ENCODE measurements around the gene SLC9A9.
A peak's percentile ranks its signal among the peaks of the same experiment; 100 is the strongest.

Gene SLC9A9

DNA sequence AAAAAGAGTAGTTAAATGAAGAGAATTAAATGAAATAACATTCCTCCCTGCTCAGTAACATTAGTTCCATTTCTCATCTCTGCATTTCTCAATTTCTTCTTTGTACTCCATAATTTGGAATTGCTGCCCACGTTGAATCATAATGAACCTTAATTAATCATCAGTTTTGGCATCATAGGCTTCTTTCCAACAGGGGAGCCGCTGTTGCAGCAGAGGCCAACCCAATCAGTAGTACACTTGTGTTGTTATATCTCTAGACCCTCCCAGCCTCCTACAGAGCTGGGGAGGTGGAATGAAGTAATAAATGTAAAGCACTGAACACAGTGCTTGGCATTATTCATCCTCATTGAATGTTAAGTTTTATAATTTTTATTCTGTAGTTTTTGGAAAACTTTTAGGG, 488.0 kb downstream of the SLC9A9 start:
- TF ChIP-seq, protein P1, sequence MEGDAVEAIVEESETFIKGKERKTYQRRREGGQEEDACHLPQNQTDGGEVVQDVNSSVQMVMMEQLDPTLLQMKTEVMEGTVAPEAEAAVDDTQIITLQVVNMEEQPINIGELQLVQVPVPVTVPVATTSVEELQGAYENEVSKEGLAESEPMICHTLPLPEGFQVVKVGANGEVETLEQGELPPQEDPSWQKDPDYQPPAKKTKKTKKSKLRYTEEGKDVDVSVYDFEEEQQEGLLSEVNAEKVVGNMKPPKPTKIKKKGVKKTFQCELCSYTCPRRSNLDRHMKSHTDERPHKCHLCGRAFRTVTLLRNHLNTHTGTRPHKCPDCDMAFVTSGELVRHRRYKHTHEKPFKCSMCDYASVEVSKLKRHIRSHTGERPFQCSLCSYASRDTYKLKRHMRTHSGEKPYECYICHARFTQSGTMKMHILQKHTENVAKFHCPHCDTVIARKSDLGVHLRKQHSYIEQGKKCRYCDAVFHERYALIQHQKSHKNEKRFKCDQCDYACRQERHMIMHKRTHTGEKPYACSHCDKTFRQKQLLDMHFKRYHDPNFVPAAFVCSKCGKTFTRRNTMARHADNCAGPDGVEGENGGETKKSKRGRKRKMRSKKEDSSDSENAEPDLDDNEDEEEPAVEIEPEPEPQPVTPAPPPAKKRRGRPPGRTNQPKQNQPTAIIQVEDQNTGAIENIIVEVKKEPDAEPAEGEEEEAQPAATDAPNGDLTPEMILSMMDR (IDR thresholded peaks at IDR 0.05; ENCODE audit: low read depth, low read length) = no peak
- no peak overlapping the region for H3K4me3 ChIP-seq (replicated peaks in 1 of 2; ENCODE audit: low read depth in 2 of 2, low read length in 2 of 2)
- peak; percentile 28 to 31 for DNase-seq (ENCODE audit: low read depth in 2 of 2)

DNA sequence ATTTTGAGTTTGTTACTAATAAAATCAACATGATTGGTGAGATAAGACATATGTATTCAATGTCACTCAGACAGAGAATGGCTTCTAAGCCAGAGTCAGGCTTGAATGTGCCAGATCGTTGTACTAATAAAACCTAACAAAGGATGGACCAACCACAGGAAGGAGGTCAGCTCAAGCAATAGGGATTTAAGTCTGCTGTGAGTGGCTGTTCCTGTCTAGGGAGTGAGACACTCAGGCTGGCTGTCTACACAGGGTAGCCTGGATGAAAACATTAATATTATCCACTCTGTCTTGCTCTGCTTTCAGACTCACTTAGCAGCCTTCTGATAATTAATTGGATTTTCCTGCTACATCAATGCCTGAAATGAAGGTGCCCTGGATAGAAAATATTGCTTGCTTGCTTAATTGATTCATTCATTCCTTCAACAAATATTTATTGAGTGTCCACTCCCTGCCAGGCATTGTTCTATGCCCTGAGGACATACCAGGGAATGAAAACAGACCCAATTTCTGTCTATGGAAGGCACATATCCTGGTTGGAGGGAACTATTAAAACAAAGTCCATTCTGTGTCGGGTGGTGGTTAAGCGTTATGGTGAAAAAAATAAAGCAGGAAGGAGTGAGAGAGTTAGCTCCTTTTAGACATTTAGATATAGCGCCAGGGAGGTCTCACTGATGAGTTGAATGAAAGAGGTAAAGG, 489.3 kb downstream of the SLC9A9 start:
- H3K4me3 ChIP-seq (replicated peaks in 1 of 2; ENCODE audit: low read depth in 2 of 2, low read length in 2 of 2) = no peak overlapping the region
- TF ChIP-seq, protein P1 (IDR thresholded peaks at IDR 0.05; ENCODE audit: low read depth, low read length) = no peak
- DNase-seq (ENCODE audit: low read depth in 2 of 2) = no peak

DNA sequence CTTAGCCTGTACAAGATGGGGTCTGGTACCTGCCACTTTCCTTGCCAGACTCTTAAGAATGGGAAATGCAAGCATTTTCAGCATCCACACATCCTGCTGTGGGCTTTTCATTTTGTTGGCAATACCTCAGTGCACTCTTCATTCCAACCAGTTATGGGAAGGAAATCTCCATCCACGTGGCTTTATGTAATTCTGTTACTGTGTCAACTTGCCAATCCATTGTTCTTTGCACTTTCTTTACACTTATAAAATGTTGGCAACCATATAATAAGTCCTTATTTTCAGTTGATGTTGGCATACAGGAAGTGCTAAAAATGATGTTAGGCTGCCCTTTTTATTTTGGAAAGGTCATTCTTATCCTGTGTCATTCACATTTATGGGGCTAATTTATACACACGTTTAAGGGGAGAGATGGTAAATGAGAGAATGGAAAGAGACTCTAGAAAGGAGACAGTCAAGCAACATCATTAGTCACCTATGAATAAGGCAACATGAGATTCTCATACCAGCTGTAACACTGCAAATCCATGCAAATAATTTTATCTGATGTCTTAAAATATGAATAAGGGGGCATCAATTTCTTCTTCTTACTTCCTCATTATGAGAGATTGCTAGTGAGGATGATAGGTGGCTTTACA, 490.0 kb downstream of the SLC9A9 start:
- TF ChIP-seq, protein P1 (IDR thresholded peaks at IDR 0.05; ENCODE audit: low read depth, low read length) = no peak
- no peak overlapping the region for H3K4me3 ChIP-seq (replicated peaks in 1 of 2; ENCODE audit: low read depth in 2 of 2, low read length in 2 of 2)
- DNase-seq (ENCODE audit: low read depth in 2 of 2) = peak in 1 of 2 donors; percentile 63

DNA sequence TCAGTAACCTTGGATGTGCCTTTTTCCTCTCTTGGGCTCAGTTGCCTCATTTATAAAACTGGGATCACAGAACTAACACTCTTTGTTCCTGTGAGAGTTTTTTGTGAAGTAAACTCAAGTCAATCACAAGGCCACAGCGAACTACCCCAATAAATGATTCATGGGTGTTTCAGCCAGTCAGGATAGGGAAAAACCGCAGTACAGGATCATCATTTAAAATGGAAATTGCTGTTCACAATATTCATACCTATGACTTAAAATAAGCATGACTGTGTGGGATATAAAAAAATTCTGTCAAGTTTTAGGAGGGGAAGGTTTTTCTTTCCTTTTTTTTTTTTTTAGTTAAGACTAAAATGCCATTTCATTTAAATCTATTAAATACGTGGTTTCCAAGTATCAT, 490.6 kb downstream of the SLC9A9 start:
- TF ChIP-seq, protein P1 (IDR thresholded peaks at IDR 0.05; ENCODE audit: low read depth, low read length) = no peak
- DNase-seq (ENCODE audit: low read depth in 2 of 2) = no peak
- no peak overlapping the region for H3K4me3 ChIP-seq (replicated peaks in 1 of 2; ENCODE audit: low read depth in 2 of 2, low read length in 2 of 2)

DNA sequence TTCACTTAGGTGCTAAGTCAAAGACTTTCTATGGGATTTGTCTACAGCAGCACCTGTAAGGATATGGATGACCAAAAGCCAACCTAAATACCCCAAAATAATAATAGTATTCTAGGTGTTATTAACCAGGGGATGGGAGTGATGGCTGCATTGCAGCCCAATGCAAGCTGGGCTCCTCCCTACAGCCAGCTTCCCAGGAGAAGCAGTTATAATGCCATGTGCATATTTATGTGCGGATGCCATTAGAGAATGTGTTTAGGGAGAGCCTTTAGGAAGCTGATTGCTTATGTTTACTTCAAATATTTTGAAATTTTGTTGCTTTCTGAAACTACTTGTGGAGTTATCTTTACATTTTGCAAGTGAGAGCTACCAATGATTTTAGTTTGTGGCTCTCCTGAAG, 491.4 kb downstream of the SLC9A9 start:
- TF ChIP-seq, protein P1 (IDR thresholded peaks at IDR 0.05; ENCODE audit: low read depth, low read length) = no peak

DNA sequence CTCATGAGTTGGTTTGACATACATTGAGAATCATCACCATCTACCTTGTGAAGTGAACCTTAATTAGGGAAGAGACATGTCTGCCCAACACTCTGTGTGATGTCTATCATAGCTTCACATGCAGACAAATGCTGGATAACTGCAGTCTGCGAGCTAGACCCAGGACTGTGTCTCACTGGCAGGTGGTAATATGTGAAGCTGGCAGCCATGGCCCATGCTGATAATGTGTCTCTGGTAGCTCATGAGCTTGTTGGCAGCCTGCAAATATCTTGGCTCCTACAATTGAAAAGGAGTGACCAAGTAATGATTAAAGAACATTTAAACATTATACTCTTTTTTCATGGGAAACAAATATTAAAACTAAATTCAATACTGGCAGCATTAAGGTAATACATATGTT, 493.9 kb downstream of the SLC9A9 start:
- no peak overlapping the region for H3K4me3 ChIP-seq (replicated peaks in 1 of 2; ENCODE audit: low read depth in 2 of 2, low read length in 2 of 2)
- DNase-seq (ENCODE audit: low read depth in 2 of 2) = no peak
- TF ChIP-seq, protein P1 (IDR thresholded peaks at IDR 0.05; ENCODE audit: low read depth, low read length) = no peak

More for the DNA sequence above, 491.4 kb downstream of the SLC9A9 start:
- no peak overlapping the region for H3K4me3 ChIP-seq (replicated peaks in 1 of 2; ENCODE audit: low read depth in 2 of 2, low read length in 2 of 2)
- no peak for DNase-seq (ENCODE audit: low read depth in 2 of 2)
